K562 treated with DMSO at 1 percent for 48 hours (cell line): Measurements from ENCODE around the gene LRRC3B. TPM values are rescaled to one million over a fixed set of nuclear protein-coding genes. Genes with fewer than 3 reads are reported as not detected.

ENCODE experiments used
- total RNA-seq: library from RNA; unstranded; fragments of 300-600 nt; gene quantifications from 2 replicates; pipeline ENCODE4 v1.2.3, GENCODE V29; 2022; ENCODE audit warnings: low replicate concordance; ENCODE audit errors: extremely low read depth

The LRRC3B gene
- not detected in 2 replicates for total RNA-seq

GRCh38 chr3:26622621-26623418 is at the start of gene LRRC3B:
LRRC3B (plus strand) TSS chr3:26622772; CDS start chr3:26709673, 86,901 bp downstream.

